HG03342 (cell line): ENCODE results near the gene DLG3.

Experiments used
- ATAC-seq: cut with Tn5 transposase; IDR thresholded peaks from one replicate; pipeline ENCODE4 v1.9.1; 2021; ENCODE audit warnings: mild to moderate bottlenecking, moderate library complexity; ENCODE audit not compliant: unreplicated experiment

DLG3 gene

GRCh38 chrX:70476166-70476933 lies 31.7 kb downstream of the DLG3 start:
- ATAC-seq, result no peak

- ATAC-seq, result no peak
These were observed 32.5 kb downstream of the DLG3 start for GRCh38 chrX:70476934-70477733.

- ATAC-seq, result no peak
These were observed 33.1 kb downstream of the DLG3 start for GRCh38 chrX:70477734-70478075.

GRCh38 chrX:70478526-70479245 lies 34.1 kb downstream of the DLG3 start:
- no peak for ATAC-seq

GRCh38 chrX:70479247-70479921 lies 34.7 kb downstream of the DLG3 start:
- no peak for ATAC-seq

GRCh38 chrX:70479922-70480659 lies 35.5 kb downstream of the DLG3 start:
- no peak for ATAC-seq

GRCh38 chrX:70480660-70481018 lies 36.0 kb downstream of the DLG3 start:
- ATAC-seq, result no peak

GRCh38 chrX:70481471-70482270 lies 37.0 kb downstream of the DLG3 start:
- ATAC-seq, result no peak

GRCh38 chrX:70482300-70482699 lies 37.7 kb downstream of the DLG3 start:
- ATAC-seq, result no peak

GRCh38 chrX:70485466-70485865 lies 40.8 kb downstream of the DLG3 start:
- ATAC-seq, result no peak

GRCh38 chrX:70488856-70489255 lies 44.2 kb downstream of the DLG3 start:
- no peak for ATAC-seq

GRCh38 chrX:70494441-70494840 lies 49.8 kb downstream of the DLG3 start:
- no peak for ATAC-seq

- ATAC-seq, result no peak
These were observed 51.9 kb downstream of the DLG3 start for GRCh38 chrX:70496491-70496890.

- no peak for ATAC-seq
These were observed 52.4 kb downstream of the DLG3 start for GRCh38 chrX:70497026-70497425.

GRCh38 chrX:70498129-70498528 lies 53.5 kb downstream of the DLG3 start:
- ATAC-seq, result no peak

GRCh38 chrX:70500826-70501225 lies 56.2 kb downstream of the DLG3 start:
- no peak for ATAC-seq

GRCh38 chrX:70504772-70505450 lies 60.3 kb downstream of the DLG3 start:
- no peak for ATAC-seq

- no peak for ATAC-seq
These were observed 60.8 kb downstream of the DLG3 start for GRCh38 chrX:70505451-70505841.

GRCh38 chrX:70508296-70508911 lies 63.8 kb downstream of the DLG3 start:
- no peak for ATAC-seq
